HAP-1 (cell line): Measurements from ENCODE around the gene SERPINB5.

Source experiments
- DNase-seq, 2 experiments: peaks; one replicate each; pipeline ENCODE4 v3.0.0-alpha.2; 2016 to 2020; ENCODE audit warnings: low spot score in 2 of 2
- H3K27me3 ChIP-seq: fragments of 250-450 bp; sonication (Bioruptor Pico); 2 replicates; pipeline ENCODE4 v1.5.1; 2020; ENCODE audit warnings: low read depth, mild to moderate bottlenecking, moderate library complexity
- H3K36me3 ChIP-seq: fragments of 250-450 bp; sonication (Bioruptor Pico); replicated peaks from 2 replicates; pipeline ENCODE4 v1.5.1; 2020; ENCODE audit warnings: mild to moderate bottlenecking
- H3K4me1 ChIP-seq: fragments of 250-450 bp; sonication (Bioruptor Pico); 2 replicates; pipeline ENCODE4 v1.5.1; 2020; ENCODE audit warnings: mild to moderate bottlenecking
- H3K4me3 ChIP-seq: fragments of 250-450 bp; sonication (Bioruptor Pico); 2 replicates; pipeline ENCODE4 v1.5.1; 2020; ENCODE audit warnings: mild to moderate bottlenecking, moderate library complexity
- H3K9me3 ChIP-seq: fragments of 250-450 bp; sonication (Bioruptor Pico); 2 replicates; pipeline ENCODE4 v1.5.1; 2020; ENCODE audit warnings: mild to moderate bottlenecking, moderate library complexity
- in situ Hi-C: fragments of 300-500 bp; cut with MboI; formaldehyde crosslinking; loops from 3 replicates; pipeline ENCODE4 v1.14.3; 2020; ENCODE audit warnings: low sequenced_read_pairs, inconsistent platforms, mixed read lengths

The SERPINB5 gene

DNA sequence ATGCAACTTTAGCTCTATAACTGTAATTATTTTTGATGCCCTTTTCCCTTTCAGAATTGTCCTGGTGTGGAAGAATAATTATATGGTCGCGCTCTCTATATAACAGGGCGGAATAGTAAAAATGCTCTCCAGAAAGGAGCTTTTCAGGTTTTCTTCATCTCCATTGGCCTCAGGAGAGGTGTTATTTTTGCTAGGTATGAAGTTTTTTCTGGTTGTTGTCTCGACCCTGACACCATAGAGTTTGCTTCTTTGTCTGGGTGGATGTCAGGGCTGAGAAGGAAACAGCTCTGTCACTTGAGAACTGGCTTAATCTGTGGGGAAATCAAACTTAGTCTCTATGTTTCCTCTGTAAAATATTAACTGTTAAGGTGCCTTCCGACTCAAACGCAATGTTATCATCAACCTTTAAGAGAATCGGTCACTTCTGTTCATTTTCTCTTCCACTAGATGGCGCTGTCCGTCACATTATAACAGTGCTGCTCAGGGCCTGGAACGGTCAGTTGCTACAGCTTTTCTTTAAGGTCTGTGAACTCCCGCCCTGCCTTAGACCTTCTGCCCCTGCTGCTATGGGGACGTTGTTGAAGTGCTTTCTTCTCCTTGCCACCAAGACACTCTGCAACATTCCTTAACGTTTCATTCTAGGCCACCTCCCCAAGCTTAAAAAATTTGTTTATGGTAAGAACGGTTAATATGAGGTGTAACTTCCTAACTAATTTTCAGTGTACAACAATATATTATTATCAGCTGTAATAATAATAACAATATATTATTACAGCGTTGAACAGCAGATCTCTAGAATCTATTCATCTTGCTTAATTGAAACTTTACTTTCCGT is 41.6 kb downstream of the SERPINB5 start:
- peaks cover 16% of the 10 kb centered on the region for H3K27me3 ChIP-seq
- H3K36me3 ChIP-seq: no peaks in the 10 kb centered on the region
- H3K9me3 ChIP-seq: no peaks in the 10 kb centered on the region
- H3K4me3 ChIP-seq: no peak overlapping the region
- in situ Hi-C loops: loop anchor here (10.0 kb wide), 2 partner anchors 66 to 326 kb away; partner anchors contain the start of gene SERPINB13
- peak; percentile 77 to 78 for DNase-seq
- no peaks in the 10 kb centered on the region for H3K4me1 ChIP-seq

DNA sequence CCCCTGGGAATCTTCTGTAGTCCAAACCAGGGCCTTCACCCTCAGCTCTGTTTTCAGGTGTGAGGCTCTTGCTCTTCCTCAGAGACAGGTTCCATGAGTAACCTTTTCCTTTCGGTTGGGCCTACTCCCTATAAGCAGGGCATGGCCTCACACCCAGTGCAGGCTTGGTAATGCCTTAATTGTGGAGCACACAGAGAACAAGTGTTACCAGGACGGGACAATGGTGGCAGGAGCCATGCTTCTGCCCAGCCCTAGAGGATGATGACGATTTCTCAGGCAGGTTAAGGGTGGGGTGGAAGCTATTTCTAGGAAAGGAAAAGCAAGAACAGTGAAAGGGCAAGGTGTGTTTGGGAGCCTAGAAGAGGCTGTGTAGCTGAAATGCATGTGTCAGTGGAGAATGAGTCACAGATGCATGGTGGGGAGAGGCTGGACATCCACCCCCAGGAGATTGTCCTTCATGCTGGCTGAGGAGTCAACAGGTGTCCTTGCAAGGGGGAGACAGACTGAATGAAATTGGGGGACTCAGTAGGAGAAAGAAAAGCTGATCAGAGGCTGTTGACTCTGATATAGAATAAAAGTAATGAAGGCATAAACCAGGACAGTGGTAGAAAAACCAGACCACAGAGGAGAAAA is 43.4 kb downstream of the SERPINB5 start:
- Histone ChIP-seq H3K4me3 (no peak overlapping the region), H3K4me1 (no peaks in the 10 kb centered on the region), H3K27me3 (peaks cover 10% of the 10 kb centered on the region), H3K36me3 (no peaks in the 10 kb centered on the region), H3K9me3 (no peaks in the 10 kb centered on the region)
- DNase-seq: no peak
- in situ Hi-C loops: no loop called here

DNA sequence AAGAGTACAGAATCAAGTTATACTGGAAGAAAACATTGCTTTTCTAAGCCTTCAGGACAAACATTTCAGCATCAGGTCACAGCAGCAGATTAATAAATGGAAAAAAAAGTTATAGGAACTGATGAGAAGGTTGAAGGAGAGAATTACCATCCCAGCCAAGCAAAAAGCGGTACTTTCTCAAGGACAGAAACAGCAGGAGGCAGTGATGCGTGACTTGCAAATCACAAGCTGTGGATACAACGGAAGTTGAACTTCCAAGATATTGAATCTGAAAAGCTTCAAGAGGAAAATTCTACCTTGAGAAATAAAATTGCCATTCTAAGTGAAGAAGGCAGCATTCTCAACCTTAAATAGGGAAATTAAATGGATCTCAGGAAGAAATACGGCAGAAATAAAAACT is 46.9 kb downstream of the SERPINB5 start:
- H3K36me3 ChIP-seq: no peaks in the 10 kb centered on the region
- H3K4me1 ChIP-seq: no peaks in the 10 kb centered on the region
- H3K4me3 ChIP-seq: no peak overlapping the region
- peaks cover 2% of the 10 kb centered on the region; the same call in 1 of the 2 replicates for H3K27me3 ChIP-seq
- in situ Hi-C loops: no loop called here
- no peak for DNase-seq
- H3K9me3 ChIP-seq: no peaks in the 10 kb centered on the region

DNA sequence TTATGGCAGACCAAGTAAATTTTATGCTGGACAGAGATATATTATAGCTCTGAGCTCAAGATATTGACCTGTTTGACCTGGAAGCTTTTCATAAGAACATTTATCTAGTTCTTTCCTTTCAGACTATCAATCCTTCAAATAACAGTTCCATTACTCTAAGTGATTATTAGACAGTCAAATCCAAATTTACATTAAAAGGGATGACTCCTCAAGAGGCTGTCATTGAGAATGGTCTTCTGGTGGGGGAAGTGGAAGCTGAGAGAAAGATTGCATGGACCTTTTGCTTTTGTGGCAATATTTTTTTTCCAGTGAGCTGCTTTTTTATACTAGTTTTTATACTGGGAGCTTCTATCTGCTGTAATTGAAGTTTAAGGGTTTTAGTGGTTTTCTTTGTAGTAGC is 50.5 kb downstream of the SERPINB5 start:
- Histone ChIP-seq H3K36me3 (no peaks in the 10 kb centered on the region), H3K4me1 (no peaks in the 10 kb centered on the region), H3K4me3 (no peak overlapping the region), H3K9me3 (no peaks in the 10 kb centered on the region), H3K27me3 (peaks cover 2% of the 10 kb centered on the region; the same call in 1 of the 2 replicates)
- DNase-seq: no peak
- in situ Hi-C loops: no loop called here

DNA sequence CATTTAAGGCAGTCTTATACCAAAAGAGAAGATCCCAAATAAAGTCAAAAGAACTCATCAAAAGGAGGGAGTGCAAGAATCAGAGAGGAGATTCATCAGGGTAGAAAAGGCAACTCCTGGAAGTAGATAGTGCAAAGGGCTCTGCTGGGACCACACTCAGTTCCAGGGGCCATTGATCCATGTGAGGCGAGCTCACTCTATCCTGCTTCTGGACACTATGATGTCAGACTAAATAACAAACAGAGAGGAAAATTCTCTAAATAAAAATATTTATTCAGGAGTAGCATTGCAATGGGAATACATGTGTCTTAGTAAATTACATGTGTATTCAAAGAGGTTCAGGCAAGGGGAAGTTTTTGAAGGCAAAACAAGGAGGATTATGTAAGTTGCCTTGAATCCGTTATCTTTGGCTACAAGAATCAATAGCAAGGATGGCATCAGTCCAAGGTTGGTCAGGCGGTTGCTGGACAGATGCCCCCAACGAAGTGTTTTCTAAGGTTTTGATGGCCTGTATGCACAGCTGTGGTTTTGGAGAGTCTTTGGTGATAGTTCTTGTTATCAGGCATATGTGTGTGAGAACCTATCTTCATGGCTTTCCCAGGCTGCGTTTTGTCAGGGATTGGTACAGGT is 52.2 kb downstream of the SERPINB5 start:
- DNase-seq: no peak
- Histone ChIP-seq H3K4me1 (peaks cover 9% of the 10 kb centered on the region), H3K4me3 (no peak overlapping the region), H3K9me3 (no peaks in the 10 kb centered on the region), H3K27me3 (no peaks in the 10 kb centered on the region), H3K36me3 (no peaks in the 10 kb centered on the region)
- in situ Hi-C loops: no loop called here

DNA sequence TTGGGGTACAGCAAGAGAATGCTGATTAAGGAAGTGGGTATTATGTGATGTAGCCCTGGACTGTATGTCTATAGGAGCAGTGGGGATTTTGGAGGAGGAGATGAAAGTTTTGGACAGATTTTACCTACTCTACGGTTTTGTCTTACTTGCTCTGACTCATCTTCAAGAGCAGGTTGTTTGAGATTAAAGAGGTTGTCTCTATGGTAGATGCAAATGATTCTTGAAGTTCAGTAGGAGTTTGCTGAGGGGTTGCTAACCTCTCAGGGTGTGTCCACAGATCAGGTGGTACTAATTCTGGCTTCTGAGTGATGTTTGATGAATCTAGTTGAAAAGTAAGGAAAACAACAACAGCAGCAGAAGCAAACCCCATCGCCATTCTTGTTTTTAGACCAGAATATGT is 55.7 kb downstream of the SERPINB5 start:
- no peak for DNase-seq
- in situ Hi-C loops: no loop called here
- Histone ChIP-seq H3K27me3 (no peaks in the 10 kb centered on the region), H3K36me3 (no peaks in the 10 kb centered on the region), H3K4me1 (peaks cover 19% of the 10 kb centered on the region), H3K9me3 (no peaks in the 10 kb centered on the region), H3K4me3 (no peak overlapping the region)

DNA sequence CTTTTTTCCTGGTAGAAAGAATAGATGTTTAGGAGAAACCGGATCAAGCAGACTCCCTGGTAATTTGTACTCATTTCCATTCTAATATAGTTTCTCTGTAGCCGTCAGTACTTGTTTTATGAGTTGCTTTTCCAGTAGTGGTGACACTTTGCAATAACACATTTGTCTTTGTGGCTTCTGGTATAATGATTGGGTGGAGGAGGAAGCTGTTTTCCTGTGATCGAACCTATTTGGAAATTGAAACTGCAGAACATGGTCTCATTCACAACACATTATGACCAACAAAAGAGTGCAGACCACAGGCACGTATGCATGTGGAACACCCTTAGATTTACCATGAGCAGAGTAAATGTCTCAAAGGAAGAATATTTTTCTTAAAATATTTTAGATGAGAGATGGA is 57.9 kb downstream of the SERPINB5 start:
- no peaks in the 10 kb centered on the region for H3K27me3 ChIP-seq
- in situ Hi-C loops: no loop called here
- H3K9me3 ChIP-seq: no peaks in the 10 kb centered on the region
- no peaks in the 10 kb centered on the region for H3K36me3 ChIP-seq
- peaks cover 23% of the 10 kb centered on the region for H3K4me1 ChIP-seq
- DNase-seq: no peak
- no peak overlapping the region for H3K4me3 ChIP-seq

DNA sequence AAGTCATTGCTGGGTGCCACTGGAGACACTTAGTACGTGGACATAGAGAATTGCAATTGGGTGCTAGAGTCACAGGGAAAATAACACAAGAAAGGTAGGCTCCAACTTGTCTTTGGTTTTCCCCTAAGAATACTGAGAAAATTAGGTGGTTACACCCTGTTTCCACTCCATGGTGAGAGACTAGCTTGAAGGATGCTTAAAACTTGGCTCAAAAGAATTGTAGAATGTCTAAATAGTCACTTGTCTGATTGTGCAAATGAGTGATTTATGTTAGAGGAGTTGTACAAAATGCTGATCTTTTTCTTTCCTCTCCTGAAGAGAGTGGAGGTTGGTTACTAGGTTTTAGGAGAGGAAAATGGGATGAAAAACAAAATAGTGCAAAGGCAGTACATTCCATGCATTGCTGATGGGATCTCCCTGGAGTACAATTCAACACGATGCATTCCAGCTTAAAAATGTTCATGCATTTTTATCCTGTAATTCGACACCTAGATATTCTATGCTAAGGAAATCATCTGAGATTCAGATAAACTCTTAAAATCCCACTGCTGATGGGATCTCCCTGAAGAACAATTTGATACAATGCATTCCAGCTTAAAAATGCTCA is 63.2 kb downstream of the SERPINB5 start:
- H3K4me3 ChIP-seq: no peak overlapping the region
- DNase-seq: peak in 1 of 2 experiments; percentile 85
- no peaks in the 10 kb centered on the region for H3K27me3 ChIP-seq
- H3K36me3 ChIP-seq: no peaks in the 10 kb centered on the region
- H3K4me1 ChIP-seq: peaks cover 23% of the 10 kb centered on the region
- no peaks in the 10 kb centered on the region for H3K9me3 ChIP-seq
- in situ Hi-C loops: no loop called here

DNA sequence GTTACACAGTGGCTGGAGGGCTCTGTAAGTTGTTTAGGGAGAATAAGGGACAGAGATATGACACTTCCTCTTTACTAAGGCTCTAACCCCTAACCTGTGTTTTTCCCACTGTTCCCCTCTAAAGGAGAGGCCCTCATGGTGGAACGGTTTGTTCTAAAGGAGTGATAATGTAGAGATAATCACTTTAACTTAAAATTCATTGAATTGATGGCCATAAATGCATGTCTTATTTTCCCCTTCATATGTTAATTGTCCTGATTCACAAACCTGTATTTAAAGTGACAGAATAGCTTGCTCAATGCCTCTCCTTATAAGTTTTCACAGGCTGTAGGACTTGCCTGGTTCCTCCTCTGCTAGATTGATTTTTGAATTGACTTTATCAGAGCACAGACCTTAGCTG is 65.3 kb downstream of the SERPINB5 start, which contains the start of gene SERPINB12:
SERPINB12 (plus strand) TSS at position 301 of the 400 bp plus-strand sequence. CDS start 13,791 bp downstream, outside the sequence.
- peaks cover 23% of the 10 kb centered on the region for H3K4me1 ChIP-seq
- H3K9me3 ChIP-seq: no peaks in the 10 kb centered on the region
- H3K36me3 ChIP-seq: no peaks in the 10 kb centered on the region
- H3K4me3 ChIP-seq: no peak within 1 kb of the TSS
- peak in 1 of 2 experiments; percentile 43 for DNase-seq
- H3K27me3 ChIP-seq: no peaks in the 10 kb centered on the region
- in situ Hi-C loops: no loop called here

DNA sequence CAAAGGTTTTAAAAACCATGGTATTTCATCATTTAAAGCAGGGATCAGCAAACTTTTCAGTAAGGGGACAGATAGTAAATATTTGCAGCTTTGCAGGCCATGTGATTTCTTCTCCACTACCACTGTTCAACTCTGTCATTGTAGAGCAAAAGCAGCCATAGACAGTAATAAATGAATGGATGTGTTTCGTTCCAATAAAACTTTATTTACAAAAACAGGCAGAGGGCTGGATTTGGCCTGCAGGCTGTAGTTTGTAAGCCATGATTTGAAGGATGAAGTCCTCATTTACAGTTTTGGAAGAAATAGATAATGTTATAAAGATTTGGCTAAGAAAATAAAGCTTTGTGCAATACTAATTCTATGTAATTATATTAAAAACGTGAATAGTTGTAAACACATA is 67.3 kb downstream of the SERPINB5 start:
- H3K4me3 ChIP-seq: no peak overlapping the region
- no peaks in the 10 kb centered on the region for H3K9me3 ChIP-seq
- H3K4me1 ChIP-seq: peaks cover 23% of the 10 kb centered on the region
- DNase-seq: no peak
- H3K27me3 ChIP-seq: no peaks in the 10 kb centered on the region
- in situ Hi-C loops: no loop called here
- H3K36me3 ChIP-seq: no peaks in the 10 kb centered on the region

DNA sequence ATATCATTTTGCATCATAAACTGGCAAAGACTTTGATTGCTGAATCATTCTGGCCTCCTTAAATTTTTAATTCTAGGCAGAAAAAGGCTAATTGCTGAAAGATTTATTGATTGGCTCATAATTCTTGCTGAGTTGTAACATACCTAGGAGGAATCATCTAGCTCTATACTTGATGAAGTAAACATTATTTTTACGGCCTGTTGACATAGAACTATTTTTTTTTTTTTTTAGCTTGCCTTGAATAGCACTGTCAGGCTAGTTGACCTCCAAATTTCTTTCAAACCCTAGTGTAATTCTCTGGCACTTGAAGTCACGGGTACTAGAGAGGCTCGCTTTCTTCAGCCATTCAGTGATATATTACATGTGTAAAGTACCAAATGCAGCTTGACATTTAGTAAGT is 68.2 kb downstream of the SERPINB5 start:
- H3K36me3 ChIP-seq: no peaks in the 10 kb centered on the region
- in situ Hi-C loops: no loop called here
- no peak overlapping the region for H3K4me3 ChIP-seq
- no peaks in the 10 kb centered on the region for H3K9me3 ChIP-seq
- peaks cover 15% of the 10 kb centered on the region; the same call in 1 of the 2 replicates for H3K4me1 ChIP-seq
- DNase-seq: no peak
- no peaks in the 10 kb centered on the region for H3K27me3 ChIP-seq

DNA sequence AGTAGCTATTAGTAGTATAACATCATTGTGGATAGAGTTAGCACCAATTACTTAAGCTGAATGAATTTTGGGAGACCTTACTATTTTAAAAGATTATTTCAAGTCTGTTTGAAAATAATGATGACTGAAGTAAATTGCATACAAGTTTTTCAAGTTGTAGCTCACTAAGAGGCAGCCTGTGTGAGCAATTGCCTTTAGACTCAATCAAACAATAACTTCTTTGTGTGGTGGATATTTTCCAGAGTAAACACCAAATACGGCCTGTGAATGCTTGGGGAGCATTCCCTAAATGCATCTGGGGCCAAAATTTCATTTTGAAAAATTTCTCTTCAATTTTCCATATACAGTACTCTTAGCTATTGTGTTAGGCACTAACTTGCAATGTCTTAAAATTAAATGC is 73.3 kb downstream of the SERPINB5 start:
- in situ Hi-C loops: no loop called here
- Histone ChIP-seq H3K4me1 (no peaks in the 10 kb centered on the region), H3K9me3 (no peaks in the 10 kb centered on the region), H3K27me3 (no peaks in the 10 kb centered on the region; the same call in 1 of the 2 replicates), H3K4me3 (no peak overlapping the region), H3K36me3 (no peaks in the 10 kb centered on the region)
- no peak for DNase-seq

DNA sequence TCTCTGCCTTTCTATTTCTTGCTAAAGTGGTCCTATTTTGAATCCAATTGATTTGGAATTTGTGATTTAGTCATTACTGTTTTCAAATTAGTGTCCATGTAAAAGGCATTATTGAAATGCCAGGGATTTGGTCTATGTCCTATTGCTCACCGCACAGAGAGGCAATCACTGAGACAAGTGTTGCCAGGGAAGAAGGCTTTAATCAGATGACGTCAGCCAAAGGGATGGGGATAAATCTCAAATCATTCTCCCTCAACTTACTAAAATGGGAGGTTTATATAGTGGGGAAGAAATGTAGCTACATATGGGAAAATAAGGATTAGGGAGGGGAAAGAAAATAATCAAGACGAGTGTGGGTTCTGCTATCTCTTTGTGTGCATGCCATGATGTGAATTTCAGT is 75.0 kb downstream of the SERPINB5 start:
- in situ Hi-C loops: no loop called here
- Histone ChIP-seq H3K36me3 (no peaks in the 10 kb centered on the region), H3K9me3 (no peaks in the 10 kb centered on the region), H3K4me1 (no peaks in the 10 kb centered on the region), H3K27me3 (no peaks in the 10 kb centered on the region; the same call in 1 of the 2 replicates), H3K4me3 (no peak overlapping the region)
- no peak for DNase-seq
